ENCODE data around the gene SHB. TPM values are rescaled to one million over a fixed set of nuclear protein-coding genes. Genes with fewer than 3 reads are reported as not detected.

Gene SHB
- total RNA-seq, 3 donors from 2014 or later, result 2.6 to 4.0 (median 3.4) TPM

DNA sequence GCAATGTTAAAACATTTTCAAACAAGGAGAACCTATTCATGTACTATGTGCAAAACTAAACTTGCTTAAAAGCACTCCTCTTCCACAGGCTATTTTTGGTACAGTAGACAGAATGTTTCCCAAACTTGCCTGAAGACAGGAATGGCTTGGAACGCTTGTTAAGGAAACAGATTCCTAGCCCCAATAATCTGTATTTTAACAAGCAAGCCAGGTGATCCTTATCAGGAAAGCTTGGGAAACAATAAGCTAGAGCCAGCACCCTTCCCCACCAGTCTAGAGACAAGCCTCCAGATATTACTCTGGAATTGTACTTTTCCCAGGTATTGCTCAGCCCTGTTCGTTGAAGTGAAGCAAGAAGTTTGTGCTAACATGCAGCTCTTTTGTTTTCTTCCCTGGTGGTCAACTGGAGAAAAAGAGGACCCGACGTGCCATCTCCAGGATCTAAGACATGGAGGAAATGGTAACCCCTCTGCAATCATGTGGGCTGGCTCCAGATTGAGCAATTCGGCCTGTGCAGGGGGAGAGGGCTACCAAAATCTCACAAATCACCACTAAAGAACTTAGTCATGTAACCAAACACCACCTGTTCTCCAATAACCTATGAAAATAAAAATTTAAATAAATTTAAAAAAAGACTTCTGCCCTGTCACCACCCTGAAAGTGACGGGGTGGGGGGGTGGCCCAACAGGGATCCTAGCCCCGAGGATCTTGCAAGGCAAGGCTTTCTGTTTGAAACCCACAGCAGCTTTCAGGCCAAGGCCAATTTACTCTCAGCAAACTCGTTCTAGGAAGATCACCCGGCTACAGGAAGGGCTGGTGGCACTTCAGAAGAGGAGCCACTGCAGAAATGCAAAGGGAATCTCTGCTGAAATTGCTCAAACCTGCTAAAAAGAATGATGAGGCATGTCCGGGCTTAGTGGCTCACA lies 48.6 kb downstream of the SHB start:
- DNase-seq (no peak), ATAC-seq (no peak)
- H3K36me3 Mint-ChIP-seq (ENCODE audit: insufficient read depth), result no peaks in the 10 kb centered on the region
- no peaks in the 10 kb centered on the region for H3K27me3 Mint-ChIP-seq (ENCODE audit: low read depth)
- H3K4me1 Mint-ChIP-seq (ENCODE audit: low read depth), result no peaks in the 10 kb centered on the region
- no peaks in the 10 kb centered on the region for H3K9me3 Mint-ChIP-seq
- H3K4me3 Mint-ChIP-seq, result no peak overlapping the region

DNA sequence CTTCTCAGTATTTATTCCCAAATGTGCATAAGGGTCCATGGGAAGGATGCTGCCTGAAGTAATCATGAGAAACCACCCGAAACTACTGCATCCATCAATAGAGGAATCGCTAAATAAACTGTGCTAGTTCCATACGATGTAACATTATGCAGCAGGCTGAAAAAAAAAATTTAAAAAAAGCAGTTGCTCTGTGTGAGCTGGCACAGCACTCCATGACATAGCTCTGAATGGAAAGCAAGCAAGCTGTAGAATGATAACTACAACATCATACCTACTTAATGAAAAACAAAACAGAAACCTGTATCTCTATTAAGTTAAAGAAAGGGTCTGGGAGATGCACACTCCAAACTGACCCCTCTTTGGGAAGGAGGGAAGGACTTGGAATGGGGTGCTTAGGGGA lies 49.3 kb downstream of the SHB start:
- ATAC-seq, result no peak
- H3K9me3 Mint-ChIP-seq, result no peaks in the 10 kb centered on the region
- H3K27me3 Mint-ChIP-seq (ENCODE audit: low read depth), result no peaks in the 10 kb centered on the region

DNA sequence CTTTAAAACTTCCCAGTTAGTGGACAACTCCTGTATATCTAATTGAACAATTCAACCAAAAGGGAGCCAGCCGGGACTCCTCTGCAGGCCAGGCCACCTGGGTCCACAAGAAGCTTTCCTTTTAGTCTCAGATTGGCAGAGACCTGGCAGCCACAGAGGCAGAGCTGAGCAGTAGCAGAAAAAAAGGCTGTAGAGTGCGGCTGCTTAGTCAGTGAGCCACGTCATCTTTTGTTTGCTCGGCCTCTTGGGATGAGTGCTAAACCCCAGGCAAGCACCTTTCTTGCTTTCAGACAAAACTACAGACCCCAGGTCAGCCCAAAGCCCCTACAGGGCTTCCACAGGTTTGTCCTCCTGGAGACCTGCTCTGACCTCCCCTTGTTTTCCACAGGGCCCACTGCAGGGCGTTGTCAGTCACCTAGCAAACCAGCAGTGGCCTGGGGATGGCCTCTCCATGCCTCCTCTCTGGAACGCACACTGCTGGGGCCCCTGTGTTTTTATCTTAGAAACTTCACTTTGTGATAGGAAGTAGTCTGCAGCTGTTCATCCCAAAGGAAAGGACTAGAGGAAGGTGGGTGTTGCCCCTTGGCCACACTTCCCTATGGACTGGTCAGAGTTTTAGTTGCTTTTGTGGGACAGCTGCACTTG lies 49.9 kb downstream of the SHB start:
- H3K4me1 Mint-ChIP-seq (ENCODE audit: low read depth), result no peaks in the 10 kb centered on the region
- no peaks in the 10 kb centered on the region for H3K36me3 Mint-ChIP-seq (ENCODE audit: insufficient read depth)
- DNase-seq (no peak), ATAC-seq (no peak)
- H3K27me3 Mint-ChIP-seq (ENCODE audit: low read depth), result no peaks in the 10 kb centered on the region
- no peak overlapping the region for H3K4me3 Mint-ChIP-seq
- H3K9me3 Mint-ChIP-seq, result no peaks in the 10 kb centered on the region

More for the DNA sequence above, 49.3 kb downstream of the SHB start:
- H3K4me1 Mint-ChIP-seq (ENCODE audit: low read depth), result no peaks in the 10 kb centered on the region
- no peaks in the 10 kb centered on the region for H3K36me3 Mint-ChIP-seq (ENCODE audit: insufficient read depth)
- no peak overlapping the region for H3K4me3 Mint-ChIP-seq
- no peak for DNase-seq

DNA sequence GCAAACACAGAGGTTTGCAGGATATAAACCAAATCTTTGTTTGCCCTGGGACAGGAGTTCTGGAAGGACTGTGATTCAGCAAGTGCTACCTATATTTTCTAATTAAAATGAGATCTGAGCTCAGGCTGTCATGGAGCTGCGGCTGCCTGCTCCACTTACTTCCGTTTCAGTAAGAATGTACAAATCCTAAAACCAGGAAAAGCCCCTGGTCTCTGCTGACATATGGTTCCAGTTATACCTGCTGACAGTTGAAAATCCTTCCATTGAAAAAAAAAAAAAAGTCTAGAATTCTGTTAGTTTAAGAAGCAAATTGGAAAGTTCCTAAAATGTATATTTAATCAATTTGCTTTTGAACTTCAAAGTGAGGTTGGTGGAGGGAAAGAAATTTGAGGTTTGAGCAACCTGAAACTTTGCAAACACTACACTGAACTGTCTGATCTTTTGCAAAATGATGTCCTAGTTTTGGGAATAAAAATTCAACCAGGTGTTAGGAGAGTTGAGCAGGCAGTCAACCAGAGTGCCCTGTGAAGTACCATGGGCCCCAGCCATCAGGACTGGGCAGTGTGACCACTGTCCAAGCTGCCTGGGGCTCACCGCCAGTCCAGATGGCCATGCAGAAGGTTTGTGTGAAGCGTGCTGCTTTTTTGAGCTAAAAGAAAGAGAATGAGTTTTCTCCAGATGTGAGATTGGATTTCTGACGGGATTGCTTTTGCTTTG lies 50.6 kb downstream of the SHB start:
- Mint-ChIP-seq H3K27me3 (ENCODE audit: low read depth) (no peaks in the 10 kb centered on the region), H3K4me3 (no peak overlapping the region), H3K9me3 (no peaks in the 10 kb centered on the region), H3K4me1 (ENCODE audit: low read depth) (no peaks in the 10 kb centered on the region), H3K36me3 (ENCODE audit: insufficient read depth) (no peaks in the 10 kb centered on the region)
- DNase-seq, result no peak
- ATAC-seq, result no peak

DNA sequence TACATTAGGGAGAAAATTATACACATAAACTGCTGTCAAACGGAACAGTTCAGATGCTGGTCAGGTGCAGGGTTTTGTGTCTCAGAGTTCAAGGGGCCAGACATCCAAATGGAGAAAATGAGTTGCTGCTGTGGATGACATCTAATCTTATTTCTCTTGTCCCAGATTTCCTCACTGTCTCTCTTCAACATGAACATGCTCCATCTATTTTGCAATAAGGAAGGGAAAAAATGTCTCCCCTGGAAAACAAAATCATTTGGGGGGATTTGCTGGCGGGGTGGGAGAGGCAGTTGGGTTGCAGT lies 51.2 kb downstream of the SHB start:
- Mint-ChIP-seq H3K36me3 (ENCODE audit: insufficient read depth) (no peaks in the 10 kb centered on the region), H3K4me3 (no peak overlapping the region), H3K9me3 (no peaks in the 10 kb centered on the region), H3K27me3 (ENCODE audit: low read depth) (no peaks in the 10 kb centered on the region), H3K4me1 (ENCODE audit: low read depth) (no peaks in the 10 kb centered on the region)
- ATAC-seq, result no peak
- no peak for DNase-seq

DNA sequence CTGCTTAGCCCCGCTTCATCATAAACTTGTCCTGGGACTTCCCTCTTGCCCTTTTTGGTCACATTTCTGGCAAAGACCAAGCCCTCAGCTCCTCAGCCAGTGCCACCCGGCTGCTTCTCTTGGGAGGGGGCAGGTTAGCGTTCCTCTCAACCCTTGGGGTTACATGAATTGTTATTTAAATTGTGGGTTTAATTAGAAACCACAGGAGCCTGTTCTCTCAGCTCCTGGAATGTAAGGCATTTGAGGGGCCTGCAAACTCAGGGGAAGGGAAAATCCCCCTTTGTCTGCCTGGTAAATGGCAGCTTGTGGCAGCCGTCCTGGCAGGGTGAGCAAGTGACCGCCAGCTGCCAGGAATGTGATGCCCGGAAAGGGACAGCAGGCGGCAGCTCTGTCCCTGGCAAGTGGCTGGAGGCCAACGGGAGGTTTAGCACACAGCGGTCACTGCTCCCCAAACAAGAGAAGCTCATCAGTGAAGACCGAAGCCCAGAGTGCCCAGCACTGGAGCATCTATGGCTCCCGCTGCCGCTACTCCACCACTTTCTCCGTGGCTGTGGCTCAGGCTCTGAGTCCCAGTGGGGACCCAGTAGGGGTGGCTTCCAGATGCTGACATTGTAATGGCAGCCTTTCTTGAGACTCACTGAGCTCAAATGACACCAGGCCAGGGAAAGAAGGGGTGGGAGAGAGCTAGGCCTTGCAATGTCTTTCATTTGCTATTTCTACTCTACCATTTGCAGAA lies 51.7 kb downstream of the SHB start:
- Mint-ChIP-seq H3K27me3 (ENCODE audit: low read depth) (no peaks in the 10 kb centered on the region), H3K4me1 (ENCODE audit: low read depth) (no peaks in the 10 kb centered on the region), H3K4me3 (no peak overlapping the region), H3K9me3 (no peaks in the 10 kb centered on the region), H3K36me3 (ENCODE audit: insufficient read depth) (no peaks in the 10 kb centered on the region)
- no peak for ATAC-seq
- no peak for DNase-seq

DNA sequence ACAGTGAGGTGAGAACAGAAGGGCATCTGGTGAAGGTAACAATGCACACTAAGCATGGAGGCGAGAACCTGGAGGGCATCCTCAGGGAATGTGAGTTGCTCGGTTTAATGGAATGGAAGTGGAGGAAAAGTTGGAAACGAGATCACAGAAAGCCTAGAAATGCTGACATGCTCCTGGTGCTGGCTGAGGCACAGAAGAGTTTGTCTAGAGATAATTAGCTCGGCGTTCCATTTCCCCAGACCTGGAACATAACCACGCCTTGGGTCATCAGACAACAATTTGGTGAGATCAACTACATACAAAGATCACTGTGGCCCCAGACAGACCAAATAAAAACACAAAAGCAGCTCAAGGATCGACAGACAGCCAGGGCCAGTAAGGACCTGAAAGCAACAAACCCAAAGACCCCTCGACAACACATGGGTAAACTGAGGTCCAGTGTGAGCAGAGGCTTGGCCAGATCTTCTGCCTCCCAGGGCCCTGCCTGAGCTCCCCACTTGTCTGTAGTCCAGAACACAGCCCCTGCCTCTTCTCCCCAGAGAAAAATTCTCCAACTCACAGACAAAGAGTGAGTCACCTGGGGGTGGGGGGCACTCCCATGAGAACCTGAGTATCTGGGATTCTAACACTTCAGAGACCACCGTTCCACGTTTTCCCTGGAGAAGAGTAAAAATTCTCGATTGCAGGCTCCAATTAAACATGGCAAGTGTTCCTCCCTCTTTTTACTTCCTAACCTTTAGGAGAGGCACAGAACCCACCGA lies 52.5 kb downstream of the SHB start:
- DNase-seq, result no peak
- ATAC-seq, result no peak
- Mint-ChIP-seq H3K27me3 (ENCODE audit: low read depth) (no peaks in the 10 kb centered on the region), H3K4me1 (ENCODE audit: low read depth) (no peaks in the 10 kb centered on the region), H3K9me3 (no peaks in the 10 kb centered on the region), H3K4me3 (no peak overlapping the region), H3K36me3 (ENCODE audit: insufficient read depth) (no peaks in the 10 kb centered on the region)

DNA sequence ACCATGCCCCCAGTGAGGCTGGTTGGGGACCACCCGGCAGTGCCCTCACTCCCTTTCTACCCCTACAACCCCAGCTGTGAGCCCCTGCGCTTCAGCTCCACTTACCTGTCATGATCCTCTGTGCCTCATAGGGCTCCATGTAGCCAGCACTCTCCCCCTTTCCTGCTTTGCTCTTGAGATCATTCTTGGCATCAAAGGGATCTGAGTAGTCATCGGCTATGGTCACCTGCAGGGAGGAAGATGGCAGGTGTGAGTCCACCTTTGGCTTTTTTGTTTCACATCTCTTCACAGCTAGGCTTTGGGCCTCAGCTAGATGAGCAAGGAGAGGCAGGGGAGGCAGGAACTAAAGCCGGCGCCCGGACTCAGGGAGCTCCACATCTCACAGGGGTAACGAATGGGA lies 53.1 kb downstream of the SHB start:
- ATAC-seq (no peak), DNase-seq (no peak)
- Mint-ChIP-seq H3K9me3 (no peaks in the 10 kb centered on the region), H3K27me3 (ENCODE audit: low read depth) (no peaks in the 10 kb centered on the region), H3K4me3 (no peak overlapping the region), H3K4me1 (ENCODE audit: low read depth) (no peaks in the 10 kb centered on the region), H3K36me3 (ENCODE audit: insufficient read depth) (no peaks in the 10 kb centered on the region)

DNA sequence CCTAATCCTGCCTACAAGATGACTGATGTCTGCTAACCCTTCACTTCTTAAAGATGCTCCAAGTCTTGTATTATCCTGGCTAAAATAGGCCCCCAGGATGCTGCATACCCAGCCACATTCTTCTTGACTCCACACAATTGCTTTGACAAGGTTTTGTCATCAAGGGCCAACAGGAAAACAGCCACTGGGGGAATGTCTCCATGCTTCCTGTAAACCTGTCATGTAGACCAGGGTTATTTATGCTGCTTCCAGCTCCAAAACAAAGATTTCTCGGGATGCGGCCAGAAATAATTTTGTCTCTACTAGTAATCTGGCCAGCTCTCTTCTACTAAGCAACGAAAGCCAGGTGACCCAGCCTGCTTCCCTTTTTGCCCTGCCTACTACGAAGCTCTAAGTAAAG lies 53.8 kb downstream of the SHB start:
- no peak for ATAC-seq
- no peak for DNase-seq
- H3K4me1 Mint-ChIP-seq (ENCODE audit: low read depth), result no peaks in the 10 kb centered on the region
- H3K4me3 Mint-ChIP-seq, result no peak overlapping the region
- H3K36me3 Mint-ChIP-seq (ENCODE audit: insufficient read depth), result no peaks in the 10 kb centered on the region
- no peaks in the 10 kb centered on the region for H3K27me3 Mint-ChIP-seq (ENCODE audit: low read depth)
- H3K9me3 Mint-ChIP-seq, result no peaks in the 10 kb centered on the region

DNA sequence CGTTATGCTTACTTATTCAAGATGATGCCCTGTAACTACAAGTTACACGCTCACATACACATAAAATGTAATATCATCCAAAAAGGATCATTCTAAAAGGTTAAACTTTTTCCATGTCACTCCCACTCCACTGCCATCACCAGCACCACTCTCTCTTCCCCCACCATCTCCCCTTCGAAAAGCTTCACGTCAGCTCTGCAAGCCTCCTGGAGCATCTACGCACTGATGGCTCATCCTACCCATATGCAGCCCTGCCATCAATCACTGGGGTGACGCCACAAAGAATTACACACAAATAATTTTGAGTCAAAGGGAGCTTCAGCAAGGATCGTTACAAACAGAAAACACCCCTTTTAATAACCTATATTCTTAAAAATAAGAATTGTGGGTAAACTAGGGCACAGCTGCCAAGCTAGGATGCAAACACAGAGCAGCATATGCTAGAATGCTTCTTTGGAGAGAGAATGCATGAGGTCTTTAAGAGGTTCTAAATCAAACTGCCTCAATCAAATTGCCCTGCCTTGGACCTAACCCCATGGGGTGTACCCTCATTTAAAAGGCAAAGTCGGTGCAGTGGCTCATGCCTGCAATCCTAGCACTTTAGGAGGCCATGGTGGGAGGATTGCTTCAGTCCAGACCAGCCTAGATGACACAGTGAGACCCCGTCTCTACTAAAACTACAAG lies 56.1 kb downstream of the SHB start:
- Mint-ChIP-seq H3K36me3 (ENCODE audit: insufficient read depth) (no peaks in the 10 kb centered on the region), H3K4me1 (ENCODE audit: low read depth) (peaks cover 10% of the 10 kb centered on the region), H3K27me3 (ENCODE audit: low read depth) (no peaks in the 10 kb centered on the region), H3K4me3 (no peak overlapping the region), H3K9me3 (no peaks in the 10 kb centered on the region)
- DNase-seq (no peak), ATAC-seq (no peak)

DNA sequence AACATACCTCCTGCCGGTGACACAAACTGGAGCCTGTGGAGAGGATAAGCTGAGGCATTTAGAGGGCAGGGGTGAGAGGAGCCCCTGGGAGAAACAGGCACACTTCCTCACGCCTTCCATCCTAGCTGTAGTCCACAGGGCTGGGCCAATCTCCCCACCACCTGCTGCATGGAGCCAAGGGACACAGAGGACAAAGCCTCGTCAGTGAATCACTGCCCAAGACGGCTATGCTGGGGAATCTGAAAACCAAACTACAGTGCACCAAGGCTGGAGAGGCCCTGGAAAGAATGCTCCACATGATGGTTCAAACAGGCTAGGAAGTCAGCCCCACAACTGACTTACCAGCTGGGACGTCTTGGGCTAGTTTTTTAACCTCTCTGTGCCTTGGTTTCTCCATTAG lies 57.0 kb downstream of the SHB start:
- no peaks in the 10 kb centered on the region for H3K9me3 Mint-ChIP-seq
- DNase-seq (no peak), ATAC-seq (no peak)
- H3K36me3 Mint-ChIP-seq (ENCODE audit: insufficient read depth), result no peaks in the 10 kb centered on the region
- H3K27me3 Mint-ChIP-seq (ENCODE audit: low read depth), result no peaks in the 10 kb centered on the region
- H3K4me1 Mint-ChIP-seq (ENCODE audit: low read depth), result peaks cover 15% of the 10 kb centered on the region
- no peak overlapping the region for H3K4me3 Mint-ChIP-seq

DNA sequence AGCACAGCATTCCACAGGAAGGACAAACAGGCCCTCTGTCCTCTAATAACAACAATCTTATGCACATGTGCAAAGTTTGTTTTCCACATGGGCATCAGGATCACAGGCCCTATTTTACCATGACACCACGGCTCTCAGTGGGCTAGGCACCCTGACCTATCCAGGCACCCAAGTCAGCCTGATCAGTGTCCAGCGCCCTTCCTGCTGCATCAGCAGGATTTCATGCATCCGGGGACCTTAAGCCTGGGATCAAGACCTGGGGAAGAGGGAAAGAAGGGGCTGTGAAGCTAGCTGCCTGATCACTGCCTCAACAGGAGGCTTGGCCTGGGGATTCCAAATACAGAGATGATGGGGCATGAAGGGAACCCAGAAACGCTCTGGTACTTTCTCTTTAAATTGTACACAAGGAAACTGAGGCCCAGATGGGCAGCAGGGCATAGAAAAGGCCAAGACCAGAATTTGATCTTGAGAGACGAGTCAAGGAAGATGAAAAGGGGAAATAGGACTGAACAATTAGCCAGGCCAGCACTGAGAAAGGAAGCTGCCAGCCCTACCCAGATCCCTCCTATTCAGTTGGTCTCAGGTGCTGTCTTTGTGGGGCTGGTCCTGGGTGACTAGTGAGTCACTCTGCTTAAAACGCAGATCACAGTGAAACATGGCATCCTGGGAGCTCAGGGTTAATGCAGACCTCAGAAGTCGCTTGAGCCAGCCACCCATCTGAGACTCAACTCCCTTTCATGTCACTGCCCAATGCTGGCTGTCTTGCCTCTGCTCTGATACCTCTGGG lies 57.9 kb downstream of the SHB start:
- no peak overlapping the region for H3K4me3 Mint-ChIP-seq
- H3K27me3 Mint-ChIP-seq (ENCODE audit: low read depth), result no peaks in the 10 kb centered on the region
- peaks cover 15% of the 10 kb centered on the region for H3K4me1 Mint-ChIP-seq (ENCODE audit: low read depth)
- no peaks in the 10 kb centered on the region for H3K9me3 Mint-ChIP-seq
- no peaks in the 10 kb centered on the region for H3K36me3 Mint-ChIP-seq (ENCODE audit: insufficient read depth)
- DNase-seq, result no peak
- no peak for ATAC-seq

DNA sequence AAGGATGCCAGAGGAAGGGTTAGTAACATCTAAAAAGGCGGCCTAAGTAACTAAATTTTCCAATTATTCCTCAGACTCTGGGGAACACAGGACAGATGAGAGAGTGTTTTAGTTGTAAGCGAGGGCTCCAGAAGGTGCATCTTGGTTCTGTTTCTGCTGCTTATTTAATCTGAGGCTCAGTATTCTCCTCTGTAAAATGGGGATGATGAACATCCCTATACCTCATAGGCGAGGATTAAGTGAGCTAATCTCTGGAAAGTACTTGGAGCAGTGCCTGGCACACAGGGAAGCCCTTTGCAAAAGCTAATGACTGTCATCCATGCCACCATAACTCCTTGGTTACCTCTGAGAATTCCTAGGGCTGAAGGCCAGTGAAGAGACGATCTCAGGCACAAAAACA lies 59.0 kb downstream of the SHB start:
- Mint-ChIP-seq H3K4me3 (no peak overlapping the region), H3K36me3 (ENCODE audit: insufficient read depth) (no peaks in the 10 kb centered on the region), H3K9me3 (no peaks in the 10 kb centered on the region), H3K4me1 (ENCODE audit: low read depth) (peaks cover 15% of the 10 kb centered on the region), H3K27me3 (ENCODE audit: low read depth) (no peaks in the 10 kb centered on the region)
- DNase-seq (no peak), ATAC-seq (no peak)
